SKM-1 treated with dmso at 0.1 percent for 144 hours (cell line): ENCODE data around the gene FNIP2.

Experiments used
- DNase-seq: peaks from one replicate; lab custom pipeline; 2025; ENCODE audit not compliant: unreplicated experiment; lab: John Stamatoyannopoulos, UW

FNIP2 gene

DNA sequence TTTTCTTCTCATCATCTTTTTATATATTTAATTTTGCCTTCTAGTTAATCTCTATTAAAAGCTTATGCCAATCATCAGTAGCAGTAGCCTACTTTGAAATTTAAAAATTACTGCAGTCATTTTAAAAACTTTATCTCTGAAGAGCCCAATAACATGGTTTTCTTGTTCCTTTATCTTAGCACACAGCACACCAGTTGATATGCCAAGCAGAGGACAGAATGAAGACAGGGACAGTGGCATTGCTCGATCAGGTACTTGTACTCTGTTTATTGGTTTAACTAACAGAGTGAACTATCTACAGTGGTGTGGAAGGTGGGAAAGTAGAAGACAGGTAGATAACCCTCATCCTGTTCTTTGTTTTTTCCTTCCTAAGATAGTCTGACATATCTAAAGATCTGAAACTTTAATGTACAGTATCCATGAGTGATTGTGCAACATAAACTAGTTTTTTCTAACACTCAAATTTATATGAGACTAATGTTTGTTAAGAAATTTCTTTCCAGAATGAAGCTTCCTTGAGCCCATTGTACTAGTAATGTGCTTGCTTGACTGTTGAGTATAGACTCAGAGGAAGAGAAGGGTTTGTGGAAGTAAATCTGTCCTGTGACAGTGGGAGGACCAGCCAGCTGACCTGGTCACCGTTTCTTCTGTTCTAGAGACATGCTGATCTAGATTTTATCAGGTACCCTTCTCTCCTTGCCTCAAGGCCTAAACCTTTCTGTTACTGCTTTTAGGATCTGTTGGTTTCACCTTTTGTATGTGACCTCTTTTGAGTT, 66.6 kb downstream of the FNIP2 start:
- no peak for DNase-seq

DNA sequence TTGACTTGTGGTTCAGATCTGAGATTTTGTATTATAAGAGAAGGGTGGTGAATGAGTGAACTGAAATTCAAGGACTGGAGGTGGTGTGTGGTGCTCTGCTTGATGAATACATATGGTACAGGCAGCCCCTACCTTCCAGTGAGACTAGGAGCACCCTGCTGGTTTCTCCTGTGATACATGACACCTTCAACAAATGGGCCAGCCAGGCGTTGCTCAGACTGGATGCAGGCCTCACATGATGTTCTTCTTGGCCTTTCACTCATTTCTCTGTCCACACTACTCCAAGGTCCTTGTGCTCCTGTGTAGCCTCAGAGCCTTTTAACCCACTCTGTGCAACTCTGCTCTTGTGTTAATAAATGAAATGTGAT, 67.2 kb downstream of the FNIP2 start:
- DNase-seq, result no peak

DNA sequence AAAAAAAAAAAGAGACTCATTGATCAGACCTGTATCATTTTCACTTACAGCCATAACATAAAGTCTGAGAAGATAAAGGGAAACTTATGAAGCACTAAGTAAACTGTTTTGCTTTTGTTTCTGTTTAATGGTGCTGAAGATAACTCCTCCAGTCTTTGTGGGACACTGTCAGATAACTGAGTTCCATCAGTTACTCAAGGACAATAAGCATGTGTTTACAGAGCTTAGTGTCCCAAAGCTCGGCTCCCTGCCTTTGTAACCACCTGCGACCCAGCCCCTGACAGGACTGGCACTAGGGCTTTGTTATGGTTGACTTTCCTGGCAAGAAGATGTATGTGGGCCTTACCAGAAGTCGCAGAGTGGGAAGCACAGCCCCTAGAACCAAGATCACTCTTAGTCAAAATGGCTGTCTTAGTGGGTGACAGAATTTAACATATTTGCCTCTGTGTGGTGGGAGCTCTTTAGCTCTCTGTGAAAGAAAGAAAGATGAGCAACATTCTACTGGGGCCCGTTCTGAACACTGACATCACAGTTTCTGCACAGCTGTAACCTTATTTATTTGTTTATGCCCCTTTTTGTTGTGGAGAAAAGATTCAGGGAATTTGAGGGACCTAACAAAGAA, 68.1 kb downstream of the FNIP2 start:
- DNase-seq, result no peak

DNA sequence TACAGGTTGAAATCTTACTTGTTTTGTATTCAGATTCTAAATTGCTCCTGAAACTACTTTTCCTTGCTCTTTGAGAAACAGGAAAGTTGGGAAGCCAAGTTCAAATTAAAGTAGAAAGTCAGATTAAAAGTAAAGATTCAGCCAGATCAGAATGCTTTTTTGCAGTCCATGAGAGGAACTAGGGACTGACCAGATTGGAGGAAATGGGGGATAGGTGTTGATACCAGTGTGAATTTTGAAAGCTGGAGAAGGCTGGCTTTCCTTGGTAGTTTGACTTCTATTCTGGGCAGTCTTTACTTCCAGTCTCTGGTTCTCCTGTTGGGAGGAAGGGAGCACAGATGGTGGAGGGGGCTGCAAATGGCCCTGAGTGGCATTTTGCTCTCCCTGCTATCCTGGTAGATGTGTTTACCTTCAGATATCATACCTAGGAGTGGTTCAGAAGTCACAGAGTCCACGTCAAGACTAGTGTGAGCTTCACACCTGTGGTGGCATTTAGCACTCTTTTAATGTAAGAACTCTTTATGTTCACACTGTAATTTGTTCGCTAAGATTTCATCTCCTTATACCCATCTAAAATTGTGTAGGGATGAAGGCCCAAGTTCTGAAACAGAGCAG, 68.8 kb downstream of the FNIP2 start:
- DNase-seq, result no peak

DNA sequence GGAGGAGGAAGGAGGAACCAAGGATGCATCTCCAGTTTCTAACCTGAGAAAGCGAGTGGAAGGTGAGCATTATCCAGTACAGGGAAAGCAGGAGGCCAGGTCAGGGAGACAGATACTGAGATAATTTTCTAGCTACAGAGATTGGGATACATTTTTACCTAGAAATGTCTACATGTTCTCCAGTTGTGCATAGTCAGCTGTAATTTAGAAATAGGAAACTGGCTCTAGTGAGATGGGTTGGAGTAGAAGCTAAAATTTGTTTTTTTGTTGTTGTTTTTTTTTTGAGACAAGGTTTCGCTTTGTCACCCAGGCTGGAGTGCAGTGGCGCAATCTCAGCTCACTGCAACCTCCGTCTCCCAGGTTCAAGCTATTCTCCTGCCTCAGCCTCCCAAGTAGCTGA, 71.3 kb downstream of the FNIP2 start:
- DNase-seq, result no peak

DNA sequence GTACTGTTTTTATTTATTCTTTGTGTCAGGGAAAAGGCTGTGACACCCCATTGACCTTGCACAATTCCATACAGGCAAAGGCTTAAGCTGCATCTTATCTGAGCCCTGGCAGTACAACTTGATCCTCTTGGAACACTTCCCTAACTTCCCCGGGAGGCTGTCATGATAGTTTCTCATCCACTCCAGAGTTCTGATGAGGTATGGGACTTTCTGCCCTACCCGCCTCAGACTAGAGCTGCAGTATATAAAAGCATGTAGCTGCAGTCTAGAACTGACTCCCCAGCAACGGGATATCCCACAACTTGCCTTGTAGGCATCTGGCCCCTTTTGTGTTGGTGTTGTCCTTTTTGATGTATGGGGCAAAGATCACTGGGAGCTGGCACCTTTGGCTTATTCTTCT, 72.7 kb downstream of the FNIP2 start:
- DNase-seq, result no peak

DNA sequence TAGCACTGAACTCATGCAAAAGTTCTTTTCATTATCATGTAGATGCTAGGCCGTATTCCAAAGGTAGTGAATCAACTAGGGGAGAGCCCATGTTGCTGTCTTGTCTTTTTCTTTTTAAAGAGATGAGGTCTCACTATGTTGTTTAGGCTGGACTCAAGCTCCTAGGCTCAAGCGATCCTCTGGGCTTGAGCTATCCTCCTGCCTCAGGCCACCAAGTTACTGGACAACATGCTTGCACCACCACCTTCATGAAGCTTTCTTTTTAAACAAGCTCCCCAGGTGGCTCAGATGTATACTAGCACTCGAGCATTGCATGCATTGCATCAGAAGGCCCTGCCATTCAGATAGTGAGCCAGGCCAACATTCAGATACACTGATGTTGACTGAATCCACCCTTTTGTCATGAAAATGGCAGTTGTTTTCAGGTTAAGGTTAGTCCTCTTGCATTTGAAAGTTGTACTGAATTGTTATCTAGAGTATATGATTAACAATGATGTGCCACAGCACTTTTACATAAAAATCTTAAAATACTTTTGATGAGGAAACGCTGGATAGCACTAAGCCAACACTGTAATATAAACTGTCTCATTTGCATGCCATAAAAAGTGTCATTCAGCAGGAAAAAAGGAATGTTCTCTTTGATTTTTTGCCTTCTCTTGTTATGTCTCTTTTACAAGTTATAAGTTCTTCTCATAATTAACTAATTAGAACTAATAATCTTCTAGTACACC, 76.7 kb downstream of the FNIP2 start:
- no peak for DNase-seq

DNA sequence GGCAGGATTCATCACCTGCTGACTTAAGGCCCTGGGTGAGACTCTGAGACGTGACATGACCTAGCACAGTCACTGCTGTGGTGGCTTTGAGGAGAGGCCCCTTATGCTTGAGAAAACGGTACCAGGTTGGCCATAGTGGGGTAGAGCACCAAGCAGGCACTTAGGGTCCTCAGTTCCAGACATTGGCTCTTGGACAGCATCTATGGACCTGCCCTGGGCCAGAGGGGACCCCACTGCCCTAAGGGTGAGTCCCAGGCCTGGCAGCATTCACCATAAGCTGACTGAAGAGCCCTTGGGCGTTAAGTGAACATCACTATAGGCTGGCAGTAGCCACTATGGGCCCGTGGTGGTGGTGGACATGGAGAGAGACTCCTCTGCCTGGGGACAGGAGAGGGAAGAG, 78.7 kb downstream of the FNIP2 start:
- no peak for DNase-seq

DNA sequence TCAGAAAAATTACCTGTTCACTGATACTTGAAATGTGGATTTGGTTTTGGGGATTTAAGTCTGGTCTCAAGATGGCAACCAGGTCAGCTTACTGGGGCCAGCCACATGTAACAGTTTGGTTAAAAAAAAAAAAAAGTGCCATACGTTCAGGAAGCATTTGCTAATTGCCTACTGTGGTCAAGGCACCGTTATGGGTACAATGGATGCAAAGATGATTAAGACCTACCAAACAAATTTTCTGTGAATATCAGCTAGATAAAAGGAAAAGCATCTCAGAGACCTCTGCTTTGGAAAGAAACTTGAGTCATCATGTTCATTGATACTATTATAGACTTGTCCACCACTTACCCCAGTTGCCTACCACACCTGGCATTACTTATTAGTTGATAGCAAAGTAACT, 80.9 kb downstream of the FNIP2 start:
- DNase-seq, result no peak

DNA sequence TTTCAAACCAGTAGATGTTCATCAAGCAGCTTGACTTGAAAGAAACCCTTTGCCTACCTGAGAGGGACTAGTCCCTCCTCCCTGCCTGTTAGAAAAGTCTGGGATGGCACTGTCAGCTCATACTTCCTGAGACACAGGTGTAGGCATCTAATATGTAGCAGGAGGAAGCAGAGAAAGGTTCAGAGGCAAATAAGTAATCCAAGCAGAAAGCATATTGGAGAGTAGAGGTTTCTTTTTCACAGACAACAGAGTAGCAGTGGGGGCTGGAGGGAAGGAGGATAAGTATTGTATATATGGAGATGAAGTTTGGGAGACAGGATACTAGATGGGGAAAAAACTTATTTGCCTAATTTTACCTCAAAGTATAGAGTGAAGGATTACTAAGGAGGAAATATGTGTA, 81.5 kb downstream of the FNIP2 start:
- DNase-seq, result no peak

DNA sequence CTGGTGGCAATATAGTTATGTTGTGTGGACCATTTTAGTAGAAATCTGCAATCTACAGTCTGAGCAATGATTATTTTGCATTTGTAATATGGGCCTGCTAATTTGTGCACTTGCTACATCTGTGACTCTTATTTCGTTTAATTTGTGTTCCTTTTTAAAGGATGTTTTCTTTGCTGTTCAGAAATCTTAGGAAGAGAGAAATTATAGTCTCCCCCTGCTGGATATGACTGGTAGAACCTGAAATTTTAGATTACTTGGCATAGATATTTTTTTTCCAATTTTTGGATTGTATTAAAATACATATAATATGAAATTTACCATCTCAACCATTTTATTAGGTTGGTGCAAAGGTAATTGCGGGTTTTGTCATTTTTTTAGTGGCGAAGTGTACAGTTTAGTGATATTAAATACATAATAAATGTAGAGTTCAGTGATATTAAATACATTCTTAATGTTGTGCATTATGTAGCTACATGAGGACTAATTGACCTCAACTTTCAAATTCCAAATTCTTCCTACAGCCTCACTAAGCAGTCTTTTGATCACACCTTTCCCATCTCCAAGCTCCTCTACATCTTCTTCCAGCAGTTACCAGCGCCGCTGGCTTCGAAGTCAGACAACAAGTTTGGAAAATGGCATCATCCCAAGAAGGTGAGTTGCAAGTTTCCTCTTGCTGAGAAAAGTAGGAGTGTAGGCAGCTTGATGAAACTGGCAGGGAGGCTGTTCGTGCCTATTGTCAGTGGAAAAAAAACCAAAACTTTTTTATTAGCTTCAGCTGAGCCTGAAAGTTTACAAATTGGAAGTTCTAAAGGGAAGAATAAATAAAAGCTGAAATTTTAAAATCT, 82.2 kb downstream of the FNIP2 start:
- DNase-seq, result peak; percentile 22

DNA sequence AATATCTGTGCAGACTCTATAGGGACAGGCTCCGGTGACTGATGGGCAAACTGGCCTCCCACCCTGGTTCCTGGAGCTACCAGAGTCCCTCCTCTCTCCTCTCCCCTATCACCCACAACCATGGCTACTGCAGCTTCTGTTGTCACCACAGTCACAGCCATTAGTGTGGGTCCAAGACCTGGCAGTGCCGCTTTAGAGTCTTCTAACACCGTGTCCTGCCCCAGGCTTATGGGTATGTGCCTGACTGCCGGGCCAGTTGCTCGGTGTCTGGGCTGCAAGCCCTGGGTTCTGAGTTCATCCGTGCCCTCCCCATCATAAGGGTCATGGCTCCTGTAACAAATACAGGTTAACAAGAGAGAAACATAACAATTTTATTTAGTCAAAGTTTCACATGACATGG, 85.4 kb downstream of the FNIP2 start:
- DNase-seq, result no peak

DNA sequence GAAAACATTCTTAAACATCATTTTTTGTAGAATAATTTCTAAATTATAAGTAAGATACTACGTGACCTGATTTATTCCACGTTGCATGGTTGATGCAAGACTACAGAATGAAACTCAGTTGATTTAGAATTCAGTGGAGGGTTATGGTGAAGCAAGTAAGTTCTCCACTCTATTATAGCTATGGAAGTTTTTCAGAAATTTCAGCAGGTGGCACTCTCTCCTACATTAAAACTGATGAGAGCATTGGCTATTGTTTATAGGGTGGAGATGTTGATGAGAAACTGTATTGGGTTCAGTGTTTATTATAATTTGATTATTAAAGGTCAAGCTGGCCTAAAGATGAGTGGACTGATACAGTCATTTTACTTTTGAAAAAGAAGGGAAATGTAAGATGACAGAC, 88.0 kb downstream of the FNIP2 start:
- DNase-seq, result peak; percentile 51

DNA sequence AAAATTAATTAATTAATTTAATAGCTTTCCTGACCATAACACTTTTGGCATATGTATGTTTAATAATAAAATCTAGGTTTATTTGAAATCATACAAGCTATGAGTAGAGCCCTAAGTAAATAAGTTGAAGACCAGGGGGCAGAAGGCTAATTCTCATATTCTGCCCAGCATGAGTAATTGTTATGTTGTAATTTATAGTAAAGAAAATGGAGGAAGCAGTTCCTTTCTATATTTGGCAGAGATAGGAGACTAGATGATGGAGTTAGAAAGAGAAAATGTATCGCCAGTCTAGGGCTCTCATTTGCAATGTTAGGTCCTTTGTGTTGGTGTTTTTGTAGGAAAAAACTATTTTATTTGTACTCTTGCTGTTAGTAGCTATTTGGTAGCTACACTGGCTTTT, 89.1 kb downstream of the FNIP2 start:
- DNase-seq, result no peak

DNA sequence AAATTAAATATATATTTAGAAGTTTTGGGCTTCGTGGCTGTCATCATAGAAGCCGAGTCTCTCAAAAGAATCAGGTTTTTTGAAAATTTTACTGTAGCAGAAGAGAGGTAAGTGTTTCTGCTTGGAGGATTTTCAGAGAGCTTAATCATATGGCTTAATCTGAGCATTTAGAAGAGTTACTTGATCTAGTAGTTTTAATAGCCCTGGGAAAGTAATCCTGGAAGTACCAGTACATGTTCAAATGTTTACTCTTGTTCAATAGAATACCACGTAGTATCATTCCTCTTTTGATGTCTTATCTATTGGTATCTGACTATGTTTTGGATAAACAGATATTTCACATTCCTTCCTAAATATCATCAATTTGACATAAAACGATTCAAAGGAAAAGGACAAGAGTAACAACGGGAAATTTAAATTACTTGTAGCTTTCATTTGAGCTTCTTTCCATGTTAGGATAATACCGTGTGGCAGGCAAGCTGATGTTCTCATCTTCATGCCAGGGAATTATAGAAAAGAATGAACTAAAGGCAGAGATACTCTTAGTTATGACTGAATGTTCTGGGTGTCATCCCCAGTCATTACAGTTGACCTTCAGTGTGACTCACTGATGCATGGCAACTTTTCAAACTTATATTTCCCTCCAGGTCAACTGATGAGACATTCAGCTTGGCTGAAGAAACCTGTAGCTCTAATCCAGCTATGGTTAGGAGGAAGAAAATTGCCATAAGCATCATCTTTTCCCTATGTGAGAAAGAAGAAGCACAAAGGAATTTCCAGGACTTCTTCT, 89.8 kb downstream of the FNIP2 start:
- DNase-seq, result no peak

DNA sequence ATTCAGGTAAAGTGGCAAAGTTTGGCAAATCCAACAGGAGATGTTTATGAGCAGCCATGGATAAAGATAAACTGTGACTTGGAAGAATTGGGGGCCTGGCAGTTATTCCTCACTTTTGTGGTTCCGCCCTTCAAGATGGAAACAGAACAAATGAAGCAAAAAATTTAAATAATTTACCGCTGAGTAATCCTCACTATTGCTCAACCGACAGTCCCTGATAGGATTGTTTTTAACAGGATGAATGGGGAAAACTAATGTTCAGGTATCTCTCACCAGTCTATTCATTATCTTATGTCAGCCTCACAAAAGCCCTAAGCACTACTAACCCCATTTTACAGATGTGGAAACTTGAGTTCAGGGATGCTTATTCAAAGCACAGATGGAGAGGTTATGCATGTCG, 90.8 kb downstream of the FNIP2 start:
- no peak for DNase-seq

DNA sequence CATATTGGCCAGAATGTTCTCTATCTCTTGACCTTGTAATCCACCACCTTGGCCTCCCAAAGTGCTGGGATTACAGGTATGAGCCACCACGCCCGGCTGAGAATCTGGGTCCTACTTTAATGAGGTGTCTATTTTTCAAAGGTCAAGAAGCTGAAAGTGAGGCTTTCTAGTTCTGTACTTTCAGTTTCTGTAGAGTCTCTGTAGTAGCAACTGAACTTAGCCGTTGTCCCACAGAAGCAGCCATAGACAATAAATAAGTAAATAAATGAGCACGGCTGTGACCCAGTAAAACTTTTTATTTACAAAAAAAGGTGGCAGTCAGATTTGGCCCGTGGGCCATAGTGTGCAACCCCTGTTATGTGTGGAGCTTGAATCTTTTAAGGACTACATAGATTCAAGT, 92.0 kb downstream of the FNIP2 start:
- no peak for DNase-seq

DNA sequence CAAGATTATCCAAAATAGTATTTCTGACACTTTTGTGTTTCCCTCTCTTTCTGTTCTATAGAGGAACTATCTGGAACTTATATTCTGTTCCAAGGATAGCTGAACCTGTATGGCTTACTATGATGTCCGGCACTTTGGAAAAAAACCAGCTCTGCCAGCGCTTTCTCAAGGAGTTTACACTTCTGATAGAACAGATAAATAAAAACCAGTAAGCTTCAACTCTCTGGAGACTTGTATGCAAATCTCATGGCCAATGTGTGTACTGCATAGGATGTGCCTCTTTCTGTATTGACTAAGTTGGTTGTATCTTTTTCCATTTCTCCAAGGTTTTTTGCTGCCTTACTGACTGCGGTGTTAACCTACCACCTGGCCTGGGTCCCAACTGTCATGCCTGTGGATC, 92.5 kb downstream of the FNIP2 start:
- DNase-seq, result no peak

DNA sequence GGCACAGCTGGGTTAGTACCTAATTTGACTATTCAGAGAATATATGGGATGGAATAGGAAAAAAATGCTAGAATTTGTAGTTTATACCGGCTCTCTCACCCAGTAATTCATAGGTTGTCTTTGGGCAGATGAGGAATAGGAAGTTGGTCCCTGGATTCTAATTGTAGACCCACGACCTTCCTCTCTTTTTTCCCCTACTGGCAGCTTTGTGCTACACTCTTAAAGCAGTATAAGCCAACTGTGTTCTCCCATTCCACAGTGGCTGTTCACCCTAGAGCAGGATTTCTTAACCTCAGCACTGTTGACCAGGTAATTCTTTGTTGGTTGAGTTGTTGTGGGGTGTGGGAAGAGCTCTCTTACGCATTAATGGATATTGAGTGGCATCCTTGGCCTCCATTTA, 92.9 kb downstream of the FNIP2 start:
- no peak for DNase-seq

DNA sequence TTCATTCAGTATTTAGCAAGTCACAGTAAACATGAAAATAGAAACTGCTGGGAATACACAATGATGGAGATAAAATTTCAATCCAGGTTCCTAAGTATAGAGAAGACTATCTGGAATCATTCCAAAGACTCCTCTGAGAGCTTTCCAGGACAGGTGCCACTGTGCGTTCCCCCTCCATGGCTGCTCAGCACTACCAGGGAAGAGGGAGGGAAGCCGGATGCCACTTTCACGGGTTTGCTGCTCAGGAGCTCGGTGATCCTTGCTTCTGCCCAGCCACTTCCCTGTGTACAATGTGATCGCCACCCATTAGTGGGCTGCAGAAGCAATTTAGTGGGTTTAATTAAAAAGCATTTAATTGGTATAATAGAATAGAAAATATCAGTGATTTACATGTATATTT, 94.5 kb downstream of the FNIP2 start:
- no peak for DNase-seq
